GM18507 (cell line): Measurements from ENCODE around the gene CDH4.

ENCODE experiments used
- DNase-seq: peaks from one replicate; pipeline ENCODE4 v3.0.0; 2011; ENCODE audit warnings: low read depth; ENCODE audit not compliant: insufficient read length; ENCODE audit errors: extremely low spot score
- FAIRE-seq: peaks from 2 replicates; lab custom pipeline; 2011; peaks lifted over from hg19 to GRCh38; lab: Jason Lieb, UNC

CDH4 gene

GRCh38 chr20:61760321-61760720 lies 508.3 kb downstream of the CDH4 start:
- FAIRE-seq, result no peak

GRCh38 chr20:61760731-61761130 lies 508.7 kb downstream of the CDH4 start:
- DNase-seq (no peak), FAIRE-seq (no peak)

More at GRCh38 chr20:61760321-61760720, 508.3 kb downstream of the CDH4 start:
- DNase-seq, result no peak

GRCh38 chr20:61761453-61762166 lies 509.5 kb downstream of the CDH4 start:
- FAIRE-seq (no peak), DNase-seq (no peak)

GRCh38 chr20:61762167-61762710 lies 510.2 kb downstream of the CDH4 start:
- FAIRE-seq (no peak), DNase-seq (no peak)

GRCh38 chr20:61762886-61763739 lies 511.1 kb downstream of the CDH4 start:
- FAIRE-seq (no peak), DNase-seq (no peak)

- FAIRE-seq, result no peak
- DNase-seq, result no peak
These were observed 511.8 kb downstream of the CDH4 start for GRCh38 chr20:61763740-61764400.

GRCh38 chr20:61764471-61765025 lies 512.5 kb downstream of the CDH4 start:
- no peak for FAIRE-seq
- no peak for DNase-seq

- DNase-seq (no peak), FAIRE-seq (no peak)
These were observed 513.2 kb downstream of the CDH4 start for GRCh38 chr20:61765081-61765870.

- FAIRE-seq, result no peak
- no peak for DNase-seq
These were observed 514.0 kb downstream of the CDH4 start for GRCh38 chr20:61765871-61766654.

GRCh38 chr20:61766921-61767610 lies 515.0 kb downstream of the CDH4 start:
- no peak for DNase-seq
- FAIRE-seq, result no peak

GRCh38 chr20:61767761-61768494 lies 515.9 kb downstream of the CDH4 start:
- FAIRE-seq (no peak), DNase-seq (no peak)

- no peak for FAIRE-seq
These were observed 516.7 kb downstream of the CDH4 start for GRCh38 chr20:61768571-61769285.

GRCh38 chr20:61769286-61769832 lies 517.3 kb downstream of the CDH4 start:
- DNase-seq (no peak), FAIRE-seq (no peak)

More at GRCh38 chr20:61768571-61769285, 516.7 kb downstream of the CDH4 start:
- DNase-seq, result no peak

- FAIRE-seq (no peak), DNase-seq (no peak)
These were observed 518.1 kb downstream of the CDH4 start for GRCh38 chr20:61770113-61770585.

- DNase-seq (no peak), FAIRE-seq (no peak)
These were observed 519.8 kb downstream of the CDH4 start for GRCh38 chr20:61771805-61772350.
